ENCODE results near the gene YTHDF1. TPM values are rescaled to one million over a fixed set of nuclear protein-coding genes. Genes with fewer than 3 reads are reported as not detected.

YTHDF1 gene
- total RNA-seq, 4 donors from 2014 or later: 21.2 to 49.6 (median 25.8) TPM

DNA sequence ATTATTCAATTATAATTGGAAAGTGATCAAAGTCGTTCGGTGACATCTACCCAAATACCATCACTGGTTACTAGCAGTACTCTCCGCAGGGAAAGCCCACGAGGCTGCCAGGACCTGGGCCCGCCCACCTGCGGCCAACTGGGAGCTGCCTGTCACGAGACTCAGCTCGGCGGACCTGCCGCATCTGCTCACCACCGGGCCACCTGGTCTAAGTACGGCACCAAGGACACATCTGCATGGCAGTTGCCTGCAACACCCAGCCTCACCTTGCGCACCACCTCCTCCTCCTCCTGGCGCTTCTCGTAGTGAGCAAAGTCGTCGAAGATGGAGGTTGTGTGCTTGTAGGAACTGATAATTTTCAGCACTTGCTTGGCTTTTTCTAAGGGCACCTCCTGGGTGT lies 13.9 kb downstream of the YTHDF1 start:
- DNase-seq (ENCODE audit: low spot score): no peak
- TF ChIP-seq CTCF (IDR thresholded peaks at IDR 0.05): no peak
- ATAC-seq (ENCODE audit: low FRiP score): no peak

GRCh38 chr20:63198606-63199005 lies 17.3 kb downstream of the YTHDF1 start:
- ATAC-seq (ENCODE audit: low FRiP score): no peak
- no peak for TF ChIP-seq CTCF (IDR thresholded peaks at IDR 0.05)

GRCh38 chr20:63196768-63197470 lies 19.0 kb downstream of the YTHDF1 start:
- DNase-seq (ENCODE audit: low spot score) (no peak), ATAC-seq (ENCODE audit: low FRiP score) (no peak)
- no peak for TF ChIP-seq CTCF (IDR thresholded peaks at IDR 0.05)

More at GRCh38 chr20:63198606-63199005, 17.3 kb downstream of the YTHDF1 start:
- DNase-seq (ENCODE audit: low spot score): no peak

- DNase-seq (ENCODE audit: low spot score) (no peak), ATAC-seq (ENCODE audit: low FRiP score) (no peak)
- TF ChIP-seq CTCF (IDR thresholded peaks at IDR 0.05): no peak
Observed at GRCh38 chr20:63194797-63195173, 21.1 kb downstream of the YTHDF1 start.

DNA sequence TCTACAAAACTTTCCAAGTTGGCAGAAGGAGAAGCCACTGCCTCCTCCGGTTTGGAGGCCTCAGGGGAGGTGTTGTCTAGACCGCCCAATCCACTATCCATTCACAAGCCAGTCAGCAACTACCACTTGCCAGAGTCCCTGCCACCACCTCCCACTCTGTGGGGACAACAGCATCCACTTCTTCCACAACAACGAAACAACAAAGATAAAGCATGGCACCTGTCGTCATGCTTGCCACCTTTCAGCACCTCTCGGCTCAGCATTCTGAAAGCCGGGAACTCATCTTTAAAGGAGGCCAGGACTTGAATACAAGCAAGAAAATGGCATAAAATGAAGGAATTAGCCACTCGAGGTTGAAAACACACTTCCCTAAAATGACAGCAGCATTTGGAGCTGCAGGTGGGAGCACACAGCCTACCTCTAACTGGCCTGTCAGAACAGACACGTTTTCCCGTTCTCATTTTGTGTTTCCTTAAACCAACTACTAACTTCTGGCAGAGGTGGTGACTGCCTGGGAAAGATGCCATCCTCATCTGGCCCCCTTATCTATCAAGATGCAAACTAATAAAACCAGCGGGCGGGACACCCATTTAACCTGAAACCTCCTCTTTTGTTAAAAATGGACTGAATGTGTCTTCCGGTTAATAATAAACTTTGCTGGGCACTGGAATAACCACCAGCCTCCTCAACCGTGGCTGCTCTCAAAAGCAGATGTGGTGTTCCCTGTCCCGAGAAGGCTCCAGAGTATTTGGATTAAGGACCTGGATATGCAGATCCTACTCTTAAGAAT lies 21.7 kb downstream of the YTHDF1 start:
- DNase-seq (ENCODE audit: low spot score) (no peak), ATAC-seq (ENCODE audit: low FRiP score) (no peak)
- no peak for TF ChIP-seq CTCF (IDR thresholded peaks at IDR 0.05)

DNA sequence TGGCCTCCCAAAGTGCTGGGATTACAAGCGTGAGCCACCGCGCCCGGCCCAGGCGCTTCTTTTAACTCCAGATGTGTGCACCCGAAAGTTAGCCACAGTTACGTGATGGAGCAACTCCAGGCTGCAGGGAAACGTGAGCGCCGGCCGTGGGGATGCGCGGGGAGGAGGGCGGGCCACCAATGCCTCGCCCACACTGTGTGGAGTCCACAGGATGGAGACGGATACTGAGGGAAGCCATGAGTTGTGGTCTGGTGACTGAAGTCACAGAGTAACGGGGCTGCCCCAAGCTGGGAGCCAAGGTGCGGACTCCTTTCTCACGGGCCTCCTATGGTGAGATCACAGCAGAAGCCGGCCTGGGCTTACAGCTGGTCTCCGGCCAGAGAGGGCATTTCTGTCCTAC lies 23.2 kb downstream of the YTHDF1 start:
- no peak for TF ChIP-seq CTCF (IDR thresholded peaks at IDR 0.05)
- DNase-seq (ENCODE audit: low spot score): no peak
- no peak for ATAC-seq (ENCODE audit: low FRiP score)

- DNase-seq (ENCODE audit: low spot score) (no peak), ATAC-seq (ENCODE audit: low FRiP score) (no peak)
- no peak for TF ChIP-seq CTCF (IDR thresholded peaks at IDR 0.05)
Observed at GRCh38 chr20:63191400-63191799, 24.5 kb downstream of the YTHDF1 start.

All from omental fat pad (tissue), 4 donors.